GM21423 (cell line): ENCODE data around the gene TBC1D25.
"Not testable (repeated sequence)": the region's sequence is repeated elsewhere in the genome, so short reads cannot be mapped to it uniquely, and the experiment has no call there.

Experiments
- ATAC-seq: cut with Tn5 transposase; IDR thresholded peaks from one replicate; pipeline ENCODE4 v1.9.1; 2021; ENCODE audit warnings: mild to moderate bottlenecking, moderate library complexity; ENCODE audit not compliant: unreplicated experiment

The TBC1D25 gene

GRCh38 chrX:48514868-48515460 is 24.6 kb upstream of the TBC1D25 start:
- no peak for ATAC-seq

DNA sequence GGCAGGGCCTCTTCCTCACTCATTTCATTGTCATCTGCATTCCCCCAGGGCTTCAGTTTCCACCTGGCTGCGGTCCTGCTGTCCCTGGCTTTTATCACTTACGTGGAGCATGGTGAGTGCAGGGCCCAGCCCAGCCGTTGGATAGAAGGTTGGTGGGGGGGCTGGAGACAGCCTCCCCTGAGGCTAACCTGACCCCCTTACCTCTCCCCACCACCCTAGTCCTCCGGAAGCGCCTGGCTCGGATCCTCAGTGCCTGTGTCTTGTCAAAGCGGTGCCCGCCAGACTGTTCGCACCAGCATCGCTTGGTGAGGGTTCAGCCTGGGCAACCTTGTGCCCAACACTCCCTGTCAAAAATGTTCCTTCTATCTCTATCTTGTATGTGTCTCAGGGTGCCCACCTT is 23.7 kb upstream of the TBC1D25 start:
- ATAC-seq, result no peak

GRCh38 chrX:48516285-48516684 is 23.2 kb upstream of the TBC1D25 start:
- no peak for ATAC-seq

- no peak for ATAC-seq
These were observed 22.5 kb upstream of the TBC1D25 start for GRCh38 chrX:48516987-48517386.

- ATAC-seq, result not testable (repeated sequence)
These were observed 20.0 kb upstream of the TBC1D25 start for GRCh38 chrX:48519481-48519880.

GRCh38 chrX:48520455-48520854 is 19.1 kb upstream of the TBC1D25 start:
- no peak for ATAC-seq

GRCh38 chrX:48520976-48521352 is 18.6 kb upstream of the TBC1D25 start:
- ATAC-seq, result no peak

GRCh38 chrX:48521353-48522243 is 17.9 kb upstream of the TBC1D25 start, which contains the start of gene EBP:
TSS of gene EBP (plus strand) at chrX:48521808. CDS start at chrX:48523772, 1,964 bp downstream.
- ATAC-seq, result peak; percentile 90

DNA sequence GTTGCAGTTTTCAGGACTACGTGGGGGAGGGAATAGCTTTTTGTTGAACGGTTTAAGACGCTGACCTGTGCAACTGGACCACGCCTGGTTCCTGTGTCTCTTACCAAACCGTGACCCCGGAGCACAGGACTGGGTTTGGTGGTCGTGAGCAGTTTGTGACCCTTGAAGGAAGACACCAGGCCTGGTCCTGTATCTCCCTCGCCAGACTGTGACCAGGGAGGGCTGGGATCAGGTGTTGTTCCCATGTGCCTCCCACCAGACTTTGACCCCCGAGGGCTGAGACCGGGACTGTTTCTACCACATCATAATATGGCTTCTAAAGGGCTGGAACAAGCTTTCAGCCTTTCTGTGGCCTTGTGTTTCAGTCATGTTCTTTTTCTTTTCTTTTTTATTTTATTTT is 17.2 kb upstream of the TBC1D25 start:
- no peak for ATAC-seq

DNA sequence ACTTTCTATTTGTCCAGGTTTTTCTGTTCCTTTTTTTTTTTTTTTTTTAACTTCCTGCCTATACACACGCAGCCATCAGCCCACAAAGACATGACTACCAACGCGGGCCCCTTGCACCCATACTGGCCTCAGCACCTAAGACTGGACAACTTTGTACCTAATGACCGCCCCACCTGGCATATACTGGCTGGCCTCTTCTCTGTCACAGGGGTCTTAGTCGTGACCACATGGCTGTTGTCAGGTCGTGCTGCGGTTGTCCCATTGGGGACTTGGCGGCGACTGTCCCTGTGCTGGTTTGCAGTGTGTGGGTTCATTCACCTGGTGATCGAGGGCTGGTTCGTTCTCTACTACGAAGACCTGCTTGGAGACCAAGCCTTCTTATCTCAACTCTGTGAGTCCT is 15.8 kb upstream of the TBC1D25 start:
- ATAC-seq, result no peak

DNA sequence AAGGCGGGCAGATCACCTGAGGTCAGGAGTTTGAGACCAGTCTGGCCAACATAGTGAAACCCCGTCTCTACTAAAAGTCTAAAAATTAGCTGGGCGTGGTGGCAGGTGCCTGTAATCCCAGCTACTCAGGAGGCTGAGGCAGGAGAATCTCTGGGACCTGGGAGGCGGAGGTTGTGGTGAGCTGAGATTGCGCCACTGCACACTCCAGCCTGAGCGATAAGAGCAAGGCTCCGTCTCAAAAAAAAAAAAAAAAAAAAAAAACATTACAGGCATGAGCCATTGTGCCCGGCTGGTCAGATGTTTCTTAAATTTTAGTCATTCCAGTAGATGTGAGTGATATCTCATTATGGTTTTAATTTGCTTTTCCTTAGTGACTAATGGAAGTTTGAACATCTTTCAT is 13.7 kb upstream of the TBC1D25 start:
- not testable (repeated sequence) for ATAC-seq

DNA sequence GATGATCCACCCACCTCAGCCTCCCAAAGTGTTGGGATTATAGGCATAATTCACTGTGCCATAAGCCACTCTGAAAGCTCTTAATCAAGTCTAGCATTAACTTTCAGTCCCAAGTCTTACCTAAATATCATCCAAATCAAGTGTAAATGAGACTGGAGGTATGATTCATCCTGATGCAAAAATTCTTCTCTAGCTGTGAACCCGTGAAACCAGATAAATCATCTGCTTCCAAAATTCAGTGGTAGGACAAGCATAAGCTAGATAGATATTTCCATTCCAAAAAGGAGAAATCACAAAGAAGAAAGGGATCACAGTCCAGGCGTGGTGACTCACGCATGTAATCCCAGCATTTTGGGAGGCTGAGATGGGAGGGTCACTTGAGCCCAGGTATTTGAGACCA is 8.8 kb upstream of the TBC1D25 start:
- no peak for ATAC-seq

GRCh38 chrX:48531358-48531959 is 8.1 kb upstream of the TBC1D25 start:
- no peak for ATAC-seq

- no peak for ATAC-seq
These were observed 7.4 kb upstream of the TBC1D25 start for GRCh38 chrX:48532161-48532560.

GRCh38 chrX:48533165-48533564 is 6.3 kb upstream of the TBC1D25 start:
- ATAC-seq, result no peak

- ATAC-seq, result no peak
These were observed 721 bp upstream of the TBC1D25 start for GRCh38 chrX:48538641-48539344.

- ATAC-seq, result peak; percentile 22
These were observed 488 bp downstream of the TBC1D25 start for GRCh38 chrX:48540028-48540375.

- no peak for ATAC-seq
These were observed 966 bp downstream of the TBC1D25 start for GRCh38 chrX:48540480-48540879.

DNA sequence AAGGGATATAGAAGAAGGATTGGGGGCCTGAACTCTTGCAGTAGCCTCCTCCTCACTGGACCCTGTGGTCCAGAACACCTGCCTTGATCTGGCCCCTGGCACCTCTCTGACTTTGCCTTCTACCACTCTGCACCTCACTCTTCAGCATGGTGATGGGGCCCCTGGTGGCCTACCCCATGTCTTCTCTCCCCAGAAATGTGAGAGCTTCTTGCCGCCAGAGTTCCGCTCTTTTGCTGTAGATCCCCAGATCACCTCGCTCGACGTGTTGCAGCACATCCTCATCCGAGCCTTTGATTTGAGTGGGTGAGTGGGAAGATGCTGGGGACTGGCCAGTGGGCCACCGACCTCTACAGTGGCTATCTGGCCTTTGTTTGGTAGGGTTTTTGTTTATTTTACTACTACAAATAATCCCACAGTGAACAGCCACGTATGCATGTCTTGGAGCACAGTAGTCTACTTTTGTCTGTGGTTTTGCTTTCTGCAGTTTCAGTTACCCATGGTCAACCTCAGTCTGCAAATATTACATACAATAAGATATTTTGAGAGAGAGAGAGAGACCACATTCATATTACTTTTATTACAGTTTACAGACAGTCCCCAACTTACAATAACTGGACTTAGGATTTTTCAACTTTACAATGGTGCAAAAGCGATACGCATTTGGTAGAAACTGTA is 1.8 kb downstream of the TBC1D25 start:
- no peak for ATAC-seq

- no peak for ATAC-seq
These were observed 9.4 kb downstream of the TBC1D25 start for GRCh38 chrX:48548871-48549270.
